CD14-positive monocyte (primary cell): ENCODE results near the gene BCO2. TPM values are rescaled to one million over a fixed set of nuclear protein-coding genes. Genes with fewer than 3 reads are reported as not detected.

Experiments
- DNase-seq, 3 donors: peaks; one replicate each; pipeline ENCODE4 v3.0.0-alpha.2; 2011 to 2022
- H2AFZ ChIP-seq: 2 replicates; pipeline ENCODE4 v1.6.0; 2012; ENCODE audit warnings: mild to moderate bottlenecking, low read depth, low read length, inconsistent platforms; ENCODE audit not compliant: insufficient read depth, poor library complexity, severe bottlenecking
- H3K27ac ChIP-seq, 2 donors: 1 replicate in 1 of 2; 2 replicates in 1 of 2; pipeline ENCODE4 v1.5.1; 2012 to 2013; ENCODE audit warnings: low read length in 2 of 2, control low read depth in 1 of 2, inconsistent platforms in 1 of 2, low read depth in 1 of 2, mild to moderate bottlenecking in 1 of 2
- H3K27me3 ChIP-seq, 2 donors: one replicate each; pipeline versions ENCODE4 v1.6.0 to v1.6.1; 2011 to 2013; ENCODE audit warnings: low read length in 2 of 2; ENCODE audit not compliant: control insufficient read depth in 2 of 2, insufficient read depth in 2 of 2
- H3K36me3 ChIP-seq, 2 donors: replicated peaks in 1 of 2; 1 replicate in 1 of 2; 2 replicates in 1 of 2; pipeline versions ENCODE4 v1.5.1 to v1.6.1; 2012 to 2013; ENCODE audit warnings: low read length in 2 of 2, control low read depth in 1 of 2, inconsistent platforms in 1 of 2, mild to moderate bottlenecking in 1 of 2; ENCODE audit not compliant: insufficient read depth in 2 of 2, control insufficient read depth in 1 of 2
- H3K4me1 ChIP-seq, 2 donors: 1 replicate in 1 of 2; 2 replicates in 1 of 2; pipeline versions ENCODE4 v1.5.1 to v1.6.1; 2012 to 2013; ENCODE audit warnings: low read length in 2 of 2, control low read depth in 1 of 2, inconsistent platforms in 1 of 2, mild to moderate bottlenecking in 1 of 2, moderate library complexity in 1 of 2; ENCODE audit not compliant: insufficient read depth in 2 of 2, control insufficient read depth in 1 of 2
- H3K4me2 ChIP-seq: replicated peaks from 2 replicates; pipeline ENCODE3; 2012; ENCODE audit warnings: low read length, moderate library complexity, mild to moderate bottlenecking; ENCODE audit not compliant: poor library complexity, severe bottlenecking; ENCODE audit errors: extremely low read depth
- H3K4me3 ChIP-seq, 3 experiments: fragments of 200-600 bp in 1 of 3; sonication (generic) in 1 of 3; replicated peaks in 1 of 3; 1 replicate in 2 of 3; 2 replicates in 1 of 3; pipeline ENCODE4 v1.5.1; 2011 to 2013; ENCODE audit warnings: low read length in 3 of 3, mild to moderate bottlenecking in 3 of 3, control low read depth in 2 of 3, low read depth in 2 of 3, inconsistent platforms in 1 of 3, moderate library complexity in 1 of 3
- H3K79me2 ChIP-seq: 2 replicates; pipeline ENCODE4 v1.6.0; 2012; ENCODE audit warnings: mild to moderate bottlenecking, control low read depth, inconsistent platforms, low read length, moderate library complexity; ENCODE audit not compliant: insufficient read depth
- H3K9ac ChIP-seq: 2 replicates; pipeline ENCODE4 v1.6.0; 2017; ENCODE audit warnings: low read length, mild to moderate bottlenecking; ENCODE audit not compliant: insufficient read depth, poor library complexity, severe bottlenecking
- H3K9me3 ChIP-seq, 2 donors: replicated peaks in 1 of 2; 1 replicate in 1 of 2; 2 replicates in 1 of 2; pipeline versions ENCODE4 v1.5.1 to v1.6.1; 2012 to 2013; ENCODE audit warnings: low read length in 2 of 2, control low read depth in 1 of 2; ENCODE audit not compliant: control insufficient read depth in 1 of 2, insufficient read depth in 1 of 2
- H4K20me1 ChIP-seq: 2 replicates; pipeline ENCODE4 v1.6.0; 2012; ENCODE audit warnings: mild to moderate bottlenecking, low read length, control low read depth, moderate library complexity; ENCODE audit not compliant: insufficient read depth
- H3K27ac Mint-ChIP-seq, 7 donors: one replicate each; pipeline ENCODE4 v1.8.0; 2020; ENCODE audit warnings: mild to moderate bottlenecking in 7 of 7, mixed read lengths in 7 of 7, moderate library complexity in 6 of 7, inconsistent platforms in 2 of 7
- H3K27me3 Mint-ChIP-seq, 3 donors: one replicate each; pipeline ENCODE4 v1.8.0; 2021 to 2022; ENCODE audit warnings: low read depth in 3 of 3, mild to moderate bottlenecking in 3 of 3, mixed read lengths in 3 of 3, moderate library complexity in 3 of 3, inconsistent platforms in 1 of 3
- H3K36me3 Mint-ChIP-seq, 2 donors: one replicate each; pipeline ENCODE4 v1.8.0; 2020; ENCODE audit warnings: mixed read lengths in 2 of 2, inconsistent platforms in 1 of 2, mild to moderate bottlenecking in 1 of 2
- H3K4me1 Mint-ChIP-seq: one replicate; pipeline ENCODE4 v1.8.0; 2020; ENCODE audit warnings: mild to moderate bottlenecking, mixed read lengths
- H3K4me3 Mint-ChIP-seq, 2 donors: one replicate each; pipeline ENCODE4 v1.8.0; 2020; ENCODE audit warnings: mild to moderate bottlenecking in 2 of 2, mixed read lengths in 2 of 2, moderate library complexity in 1 of 2
- H3K9me3 Mint-ChIP-seq, 7 donors: one replicate each; pipeline ENCODE4 v1.8.0; 2020 to 2022; ENCODE audit warnings: mixed read lengths in 7 of 7, mild to moderate bottlenecking in 6 of 7, moderate library complexity in 6 of 7, inconsistent platforms in 2 of 7
- CTCF ChIP-seq: fragments of 200-600 bp; IDR thresholded peaks from one replicate; pipeline ENCODE4 v1.8.0; 2022; ENCODE audit warnings: antibody characterized with exemption, mild to moderate bottlenecking
- WGBS: methylation state at CpG from one replicate; pipeline ENCODE4 v1.1.5; 2013; ENCODE audit warnings: missing lambda C conversion rate; ENCODE audit not compliant: insufficient coverage; 5-methylcytosine and 5-hydroxymethylcytosine counted together
- intact Hi-C, 2 donors: fragments of 100-400 bp; cut with micrococcal nuclease; formaldehyde crosslinking; loops; one replicate each; pipeline versions ENCODE4 v1.15.0 to v1.15.1; 2023
- polyA plus RNA-seq, 3 donors: library from polyadenylated mRNA; depleted of rRNA in 1 of 3; unstranded in 2 of 3; stranded (reverse) in 1 of 3; fragments of 300-500 nt in 2 of 3; fragments of >200 nt in 1 of 3; fragmentation: Illumina TruSeq in 2 of 3; gene quantifications; 1 replicate in 2 of 3; 2 replicates in 1 of 3; pipeline ENCODE4 v1.2.3, GENCODE V29; 2012 to 2021

Gene BCO2
- polyA plus RNA-seq, 3 donors = 0.20 to 1.9 TPM; not detected in 1

DNA sequence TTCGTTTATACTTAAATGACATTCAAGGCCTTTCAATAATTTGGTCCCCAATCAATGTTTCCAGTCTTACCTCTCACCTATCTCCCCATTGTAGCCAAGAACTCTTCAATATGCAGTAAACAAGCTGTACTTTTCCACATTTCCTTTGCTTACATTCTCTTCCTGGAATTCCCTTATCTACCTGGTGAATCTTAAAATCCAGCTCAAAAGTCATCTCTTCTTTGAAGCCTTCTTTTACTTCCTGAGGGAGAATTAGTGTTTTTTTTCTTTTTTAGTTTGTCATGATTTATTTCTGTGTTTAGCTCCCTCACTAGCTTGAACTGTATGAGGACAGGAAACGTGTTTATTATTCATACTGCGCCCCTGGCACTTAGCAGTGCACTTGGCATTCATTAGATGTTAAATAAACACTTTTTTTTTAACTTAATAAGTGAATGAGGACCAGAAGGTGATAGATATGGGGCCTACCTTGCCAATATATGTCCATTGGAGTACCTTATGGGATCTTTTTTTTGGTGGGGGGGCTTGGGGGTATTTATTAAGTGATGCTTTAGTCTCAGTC lies 46.0 kb downstream of the BCO2 start:
- Histone ChIP-seq H3K9ac (no peak overlapping the region), H3K4me2 (no peak overlapping the region), H3K4me1 (peaks cover 5 to 6% of the 10 kb centered on the region in 2 donors), H3K27ac (no peak overlapping the region), H3K36me3 (no peaks in the 10 kb centered on the region), H3K79me2 (peaks cover under 1% of the 10 kb centered on the region), H2AFZ (no peak overlapping the region), H3K9me3 (no peaks in the 10 kb centered on the region), H3K4me3 (no peak overlapping the region), H4K20me1 (no peaks in the 10 kb centered on the region), H3K27me3 (no peaks in the 10 kb centered on the region)
- no peak overlapping the region for H3K27ac Mint-ChIP-seq
- no peak overlapping the region for H3K4me3 Mint-ChIP-seq
- TF ChIP-seq CTCF = no peak
- H3K27me3 Mint-ChIP-seq = peaks cover 0 to 2% (median 0%) of the 10 kb centered on the region in 3 donors
- H3K36me3 Mint-ChIP-seq = peaks cover 0 to 1% of the 10 kb centered on the region in 2 donors
- no peak for DNase-seq
- H3K4me1 Mint-ChIP-seq = peaks cover 15% of the 10 kb centered on the region
- intact Hi-C loops = loop anchor here in 1 of 2 donors (5.0 to 10.0 kb wide), 2 partner anchors 47 to 336 kb away; partner anchors contain the start of gene BCO2
- H3K9me3 Mint-ChIP-seq = no peaks in the 10 kb centered on the region
- no CpG with 5 or more reads among the region's 3 CpGs for WGBS

DNA sequence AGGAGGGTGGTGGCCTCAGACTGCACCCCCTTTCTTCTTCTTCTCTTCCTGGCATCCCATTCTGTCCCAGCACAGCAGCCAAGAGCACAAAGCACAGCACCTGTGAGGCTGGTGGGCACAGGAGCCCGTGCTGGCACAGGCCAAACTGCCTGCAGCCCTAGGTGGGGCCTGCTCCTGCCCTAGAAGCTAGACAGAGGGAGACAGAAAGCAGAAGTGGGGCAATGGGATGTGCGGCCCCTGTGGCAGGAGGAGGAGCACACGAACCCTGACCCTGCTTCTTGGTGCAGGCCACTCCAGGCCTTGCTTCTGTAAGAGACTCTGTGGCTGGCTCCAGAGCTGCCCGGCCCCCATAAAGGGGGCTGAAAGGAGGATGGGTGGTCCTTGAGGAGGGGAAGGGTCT lies 47.0 kb downstream of the BCO2 start:
- no peak for DNase-seq
- 16% methylated on average over 4 of the region's 4 CpGs for WGBS
- H3K9me3 Mint-ChIP-seq = peaks cover 0 to 2% (median 0%) of the 10 kb centered on the region in 7 donors
- Histone ChIP-seq H3K9me3 (no peaks in the 10 kb centered on the region), H3K4me1 (peaks cover 11 to 13% of the 10 kb centered on the region in 2 donors), H3K4me2 (no peak overlapping the region), H3K9ac (no peak overlapping the region), H3K27me3 (no peaks in the 10 kb centered on the region), H2AFZ (peak overlapping the region; percentile 48), H3K79me2 (peaks cover 10% of the 10 kb centered on the region), H4K20me1 (no peaks in the 10 kb centered on the region), H3K27ac (no peak overlapping the region), H3K36me3 (no peaks in the 10 kb centered on the region), H3K4me3 (no peak overlapping the region)
- H3K27me3 Mint-ChIP-seq = peaks cover 0 to 2% (median 0%) of the 10 kb centered on the region in 3 donors
- peaks cover 0 to 1% of the 10 kb centered on the region in 2 donors for H3K36me3 Mint-ChIP-seq
- no peak for TF ChIP-seq CTCF
- no peak overlapping the region for H3K4me3 Mint-ChIP-seq
- intact Hi-C loops = loop anchor here in 1 of 2 donors (5.0 to 10.0 kb wide), 2 partner anchors 48 to 335 kb away; partner anchors contain the start of gene BCO2
- peak overlapping the region in 2 of 7 donors; percentile 47 to 61 for H3K27ac Mint-ChIP-seq
- peaks cover 19% of the 10 kb centered on the region for H3K4me1 Mint-ChIP-seq
